ENCODE results near the gene NAB1.
"Not testable (repeated sequence)": the region's sequence is repeated elsewhere in the genome, so short reads cannot be mapped to it uniquely, and the experiment has no call there.

The NAB1 gene, protein sequence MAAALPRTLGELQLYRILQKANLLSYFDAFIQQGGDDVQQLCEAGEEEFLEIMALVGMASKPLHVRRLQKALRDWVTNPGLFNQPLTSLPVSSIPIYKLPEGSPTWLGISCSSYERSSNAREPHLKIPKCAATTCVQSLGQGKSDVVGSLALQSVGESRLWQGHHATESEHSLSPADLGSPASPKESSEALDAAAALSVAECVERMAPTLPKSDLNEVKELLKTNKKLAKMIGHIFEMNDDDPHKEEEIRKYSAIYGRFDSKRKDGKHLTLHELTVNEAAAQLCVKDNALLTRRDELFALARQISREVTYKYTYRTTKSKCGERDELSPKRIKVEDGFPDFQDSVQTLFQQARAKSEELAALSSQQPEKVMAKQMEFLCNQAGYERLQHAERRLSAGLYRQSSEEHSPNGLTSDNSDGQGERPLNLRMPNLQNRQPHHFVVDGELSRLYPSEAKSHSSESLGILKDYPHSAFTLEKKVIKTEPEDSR

GRCh38 chr2:190649035-190649797 lies at the start of gene NAB1:
Gene NAB1, plus strand, starts transcription at chr2:190649083. Its CDS starts 10,094 bp downstream, at chr2:190659177.
- Histone ChIP-seq H3K4me3 (ENCODE audit: low read length) (peak within 1 kb of the TSS; percentile 98), H3K4me1 (ENCODE audit: control insufficient read depth, low read depth, low read length) (peaks cover 8% of the 10 kb centered on the region), H3K36me3 (ENCODE audit: control insufficient read depth, low read depth, low read length) (no peaks in the 10 kb centered on the region), H3K9ac (ENCODE audit: low read length) (peak within 1 kb of the TSS; percentile 74), H3K27ac (ENCODE audit: low read length) (no peak within 1 kb of the TSS), H3K27me3 (ENCODE audit: control insufficient read depth, insufficient read depth, low read length) (peaks cover 37% of the 10 kb centered on the region), H3K9me3 (ENCODE audit: control insufficient read depth, low read depth, low read length) (no peaks in the 10 kb centered on the region)

DNA sequence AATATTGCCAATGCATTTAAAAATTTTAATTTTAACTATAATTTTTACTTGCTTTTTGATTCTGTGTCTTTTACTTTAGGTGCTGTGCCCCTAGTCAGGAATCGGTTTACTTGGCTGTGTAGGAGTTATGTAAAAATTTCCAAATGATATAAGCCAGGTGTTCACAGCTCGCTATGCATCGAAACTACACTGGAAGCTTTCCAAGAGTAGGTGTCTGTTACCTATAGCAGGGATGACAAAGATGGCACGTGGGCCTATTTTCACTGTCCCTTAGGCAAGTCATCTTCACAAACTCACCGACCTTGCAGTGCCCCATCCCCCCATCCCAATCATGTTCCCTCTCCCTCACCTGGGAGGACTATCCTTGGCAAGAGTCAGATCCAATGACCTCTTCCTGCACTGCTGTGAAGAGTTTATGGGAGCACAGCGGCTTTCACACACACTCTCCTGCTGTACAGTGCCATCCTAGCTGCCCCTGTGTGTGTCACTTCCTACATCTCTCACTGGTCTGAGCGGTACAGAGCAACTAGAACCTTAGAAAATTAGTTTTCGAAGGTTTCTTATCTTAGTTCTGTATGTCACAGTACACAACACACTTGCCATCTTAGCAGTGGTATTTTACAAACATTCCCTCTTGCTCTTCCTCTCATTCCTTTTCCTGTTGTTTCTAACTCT lies 49.2 kb upstream of the NAB1 start:
- Histone ChIP-seq H3K4me3 (ENCODE audit: low read length) (no peak overlapping the region), H3K9me3 (ENCODE audit: control insufficient read depth, low read depth, low read length) (no peaks in the 10 kb centered on the region), H3K36me3 (ENCODE audit: control insufficient read depth, low read depth, low read length) (no peaks in the 10 kb centered on the region), H3K4me1 (ENCODE audit: control insufficient read depth, low read depth, low read length) (no peaks in the 10 kb centered on the region), H3K9ac (ENCODE audit: low read length) (no peak overlapping the region), H3K27ac (ENCODE audit: low read length) (no peak overlapping the region), H3K27me3 (ENCODE audit: control insufficient read depth, insufficient read depth, low read length) (no peaks in the 10 kb centered on the region)

DNA sequence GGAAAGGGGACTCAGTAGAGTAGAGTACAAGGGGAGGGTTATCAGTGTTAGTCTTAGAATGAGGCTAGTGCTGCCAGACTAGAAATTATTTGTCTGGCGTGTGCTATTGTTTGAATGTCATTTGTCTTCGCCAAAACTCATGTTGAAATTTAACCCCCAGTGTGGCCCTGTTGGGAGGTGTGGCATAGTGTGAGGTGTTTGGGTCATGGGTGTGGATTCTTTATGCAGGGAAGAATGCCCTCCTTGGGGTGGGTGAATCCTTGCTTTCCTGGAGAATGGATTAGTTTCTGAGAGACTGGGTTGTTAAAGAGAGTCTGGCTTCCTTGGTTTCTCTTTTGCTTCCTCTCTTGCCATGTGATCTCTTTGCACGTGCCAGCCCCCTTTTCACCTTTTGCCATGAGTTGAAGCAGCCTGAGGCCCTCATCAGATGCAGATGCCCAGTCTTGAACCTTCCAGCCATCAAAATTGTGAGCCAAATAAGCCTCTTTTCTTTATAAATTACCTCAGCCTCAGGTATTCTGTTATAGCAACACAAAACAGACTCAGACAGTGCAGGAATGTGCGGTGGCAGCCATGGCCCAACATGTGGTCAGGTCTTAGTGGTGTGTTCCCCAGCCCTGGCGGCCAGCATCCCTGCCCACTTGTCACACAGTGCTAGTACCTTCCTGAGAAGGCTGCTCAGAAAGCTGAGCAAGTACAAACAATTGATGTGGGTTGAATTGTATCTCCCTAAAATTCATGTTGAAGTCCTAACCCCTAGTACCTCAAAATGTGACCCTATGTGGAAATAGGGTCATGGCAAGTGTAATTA lies 48.4 kb upstream of the NAB1 start:
- Histone ChIP-seq H3K4me1 (ENCODE audit: control insufficient read depth, low read depth, low read length) (no peaks in the 10 kb centered on the region), H3K36me3 (ENCODE audit: control insufficient read depth, low read depth, low read length) (no peaks in the 10 kb centered on the region), H3K27me3 (ENCODE audit: control insufficient read depth, insufficient read depth, low read length) (no peaks in the 10 kb centered on the region), H3K4me3 (ENCODE audit: low read length) (no peak overlapping the region), H3K9me3 (ENCODE audit: control insufficient read depth, low read depth, low read length) (no peaks in the 10 kb centered on the region), H3K9ac (ENCODE audit: low read length) (no peak overlapping the region), H3K27ac (ENCODE audit: low read length) (no peak overlapping the region)

DNA sequence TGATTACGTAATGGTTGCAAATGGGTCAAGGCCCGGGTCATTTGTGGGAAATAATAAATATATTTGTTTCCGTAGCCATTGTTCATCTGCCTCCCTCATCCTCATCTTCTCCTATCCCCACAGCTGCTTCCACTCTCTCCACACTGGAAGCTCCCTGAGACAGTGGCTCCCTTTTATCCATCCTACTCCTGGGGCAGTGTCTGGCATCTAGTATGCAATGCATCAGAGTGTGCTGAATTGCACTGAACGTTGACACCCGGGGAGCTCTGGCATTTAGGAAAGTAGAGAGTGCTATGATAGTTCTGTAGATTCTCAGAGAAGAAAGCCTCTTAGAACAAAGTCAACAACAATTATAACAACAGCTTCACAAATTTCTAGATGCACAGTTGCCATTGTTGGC lies 45.5 kb upstream of the NAB1 start:
- H3K9ac ChIP-seq (ENCODE audit: low read length) = no peak overlapping the region
- no peaks in the 10 kb centered on the region for H3K36me3 ChIP-seq (ENCODE audit: control insufficient read depth, low read depth, low read length)
- H3K27ac ChIP-seq (ENCODE audit: low read length) = no peak overlapping the region
- H3K27me3 ChIP-seq (ENCODE audit: control insufficient read depth, insufficient read depth, low read length) = no peaks in the 10 kb centered on the region
- no peaks in the 10 kb centered on the region for H3K4me1 ChIP-seq (ENCODE audit: control insufficient read depth, low read depth, low read length)
- H3K4me3 ChIP-seq (ENCODE audit: low read length) = no peak overlapping the region
- no peaks in the 10 kb centered on the region for H3K9me3 ChIP-seq (ENCODE audit: control insufficient read depth, low read depth, low read length)

- peaks cover 4% of the 10 kb centered on the region for H3K9me3 ChIP-seq (ENCODE audit: control insufficient read depth, low read depth, low read length)
- no peak overlapping the region for H3K27ac ChIP-seq (ENCODE audit: low read length)
- no peaks in the 10 kb centered on the region for H3K27me3 ChIP-seq (ENCODE audit: control insufficient read depth, insufficient read depth, low read length)
- H3K36me3 ChIP-seq (ENCODE audit: control insufficient read depth, low read depth, low read length) = no peaks in the 10 kb centered on the region
- H3K4me3 ChIP-seq (ENCODE audit: low read length) = no peak overlapping the region
- no peak overlapping the region for H3K9ac ChIP-seq (ENCODE audit: low read length)
- no peaks in the 10 kb centered on the region for H3K4me1 ChIP-seq (ENCODE audit: control insufficient read depth, low read depth, low read length)
Observed at GRCh38 chr2:190607014-190607597, 41.8 kb upstream of the NAB1 start.

DNA sequence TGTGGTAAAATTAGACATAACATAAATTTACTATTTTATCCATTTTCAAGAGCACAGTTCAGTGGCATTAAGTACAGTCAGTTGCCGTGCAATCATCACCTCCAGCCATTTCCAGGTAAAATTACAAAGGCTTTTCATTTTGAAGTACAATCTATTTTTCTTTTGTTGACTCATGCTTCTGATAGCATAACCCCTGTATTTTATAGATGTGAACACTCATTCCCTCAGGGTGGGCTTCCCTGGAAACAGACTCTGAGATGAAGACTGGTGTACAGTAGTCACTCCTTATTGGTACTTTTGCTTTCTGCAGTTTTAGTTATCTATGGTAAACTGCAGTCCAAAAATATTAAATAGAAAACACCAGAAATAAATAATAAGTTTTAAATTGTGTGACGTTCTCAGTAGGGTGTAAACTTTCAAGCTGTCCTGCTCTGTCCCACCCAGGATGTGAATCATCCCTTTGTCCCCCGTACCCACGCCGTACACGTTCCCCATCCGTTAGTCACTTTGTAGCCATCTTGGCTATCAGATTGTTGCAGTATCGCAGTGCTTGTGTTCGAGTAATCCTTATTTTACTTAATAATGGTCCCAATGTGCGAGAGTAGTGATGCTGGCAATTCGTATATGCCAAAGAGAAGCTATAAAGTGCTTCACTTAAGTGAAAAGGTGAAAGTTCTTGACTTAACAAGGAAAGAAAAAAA lies 41.1 kb upstream of the NAB1 start:
- Histone ChIP-seq H3K27me3 (ENCODE audit: control insufficient read depth, insufficient read depth, low read length) (no peaks in the 10 kb centered on the region), H3K36me3 (ENCODE audit: control insufficient read depth, low read depth, low read length) (no peaks in the 10 kb centered on the region), H3K9me3 (ENCODE audit: control insufficient read depth, low read depth, low read length) (peaks cover 4% of the 10 kb centered on the region), H3K9ac (ENCODE audit: low read length) (no peak overlapping the region), H3K4me1 (ENCODE audit: control insufficient read depth, low read depth, low read length) (no peaks in the 10 kb centered on the region), H3K27ac (ENCODE audit: low read length) (no peak overlapping the region), H3K4me3 (ENCODE audit: low read length) (no peak overlapping the region)

DNA sequence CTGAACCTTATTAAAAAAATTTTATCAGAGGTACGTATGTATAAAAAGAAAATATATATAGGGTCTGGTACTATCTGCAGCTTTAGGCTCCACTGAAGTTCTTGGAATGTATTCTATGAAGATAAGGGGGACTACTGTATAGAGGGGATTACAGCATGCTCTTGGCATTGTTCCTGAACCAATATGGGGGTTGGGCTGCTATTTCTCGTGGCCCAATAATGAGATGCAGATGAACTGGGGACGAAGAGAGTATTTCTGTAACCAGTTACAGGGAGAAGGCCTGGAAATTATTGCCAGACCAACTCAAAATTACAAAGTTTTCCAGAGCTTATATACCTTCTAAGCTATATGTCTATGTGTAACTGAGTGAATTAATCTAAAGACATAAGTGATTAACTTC lies 40.0 kb upstream of the NAB1 start:
- H3K27me3 ChIP-seq (ENCODE audit: control insufficient read depth, insufficient read depth, low read length); H3K9ac ChIP-seq (ENCODE audit: low read length); H3K4me3 ChIP-seq (ENCODE audit: low read length); H3K27ac ChIP-seq (ENCODE audit: low read length); H3K4me1 ChIP-seq (ENCODE audit: control insufficient read depth, low read depth, low read length); H3K9me3 ChIP-seq (ENCODE audit: control insufficient read depth, low read depth, low read length); H3K36me3 ChIP-seq (ENCODE audit: control insufficient read depth, low read depth, low read length): not testable (repeated sequence)

DNA sequence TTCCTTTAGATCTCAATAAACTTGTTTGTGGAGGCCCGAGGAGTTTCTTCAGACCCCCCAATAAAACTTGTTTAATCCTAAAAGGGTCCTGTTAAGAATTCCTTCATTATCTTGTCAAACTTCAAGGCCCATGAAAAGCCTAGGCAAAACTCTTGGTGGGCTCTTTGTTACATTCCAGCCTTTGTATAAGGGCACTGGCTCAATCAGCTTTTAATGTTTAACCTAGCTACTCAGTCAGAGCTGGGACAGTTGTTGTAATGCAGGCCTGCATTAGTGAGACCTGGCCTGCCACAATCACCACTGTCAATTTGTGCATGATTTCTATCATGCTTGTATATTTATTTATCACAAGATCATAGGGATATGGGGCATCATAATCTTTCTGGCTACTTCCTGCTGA lies 39.5 kb upstream of the NAB1 start:
- not testable (repeated sequence) for H3K4me3 ChIP-seq (ENCODE audit: low read length); H3K9me3 ChIP-seq (ENCODE audit: control insufficient read depth, low read depth, low read length); H3K9ac ChIP-seq (ENCODE audit: low read length); H3K36me3 ChIP-seq (ENCODE audit: control insufficient read depth, low read depth, low read length); H3K4me1 ChIP-seq (ENCODE audit: control insufficient read depth, low read depth, low read length); H3K27me3 ChIP-seq (ENCODE audit: control insufficient read depth, insufficient read depth, low read length); H3K27ac ChIP-seq (ENCODE audit: low read length)

DNA sequence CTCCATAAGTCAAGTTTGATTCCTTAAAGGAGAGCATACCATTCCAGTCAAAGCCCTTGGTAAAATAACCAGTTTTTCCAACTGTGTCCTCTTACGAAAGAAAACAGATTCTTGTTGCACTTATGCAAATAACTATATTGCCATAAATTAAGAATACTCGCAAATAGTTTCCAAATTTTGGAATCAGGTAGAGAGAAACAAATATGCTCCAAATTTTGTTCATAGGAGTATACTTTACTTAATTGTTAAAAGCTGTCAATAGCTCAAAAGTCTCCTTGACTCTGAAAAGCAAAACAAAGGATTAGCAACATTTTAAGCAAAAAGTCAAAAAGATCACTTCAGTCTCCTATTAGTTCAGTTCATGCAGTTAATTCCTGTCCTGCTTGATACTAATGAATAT lies 38.4 kb upstream of the NAB1 start:
- H3K27me3 ChIP-seq (ENCODE audit: control insufficient read depth, insufficient read depth, low read length); H3K4me3 ChIP-seq (ENCODE audit: low read length); H3K36me3 ChIP-seq (ENCODE audit: control insufficient read depth, low read depth, low read length); H3K9ac ChIP-seq (ENCODE audit: low read length); H3K9me3 ChIP-seq (ENCODE audit: control insufficient read depth, low read depth, low read length); H3K27ac ChIP-seq (ENCODE audit: low read length): not testable (repeated sequence)
- peaks cover 10% of the 10 kb centered on the region for H3K4me1 ChIP-seq (ENCODE audit: control insufficient read depth, low read depth, low read length)

DNA sequence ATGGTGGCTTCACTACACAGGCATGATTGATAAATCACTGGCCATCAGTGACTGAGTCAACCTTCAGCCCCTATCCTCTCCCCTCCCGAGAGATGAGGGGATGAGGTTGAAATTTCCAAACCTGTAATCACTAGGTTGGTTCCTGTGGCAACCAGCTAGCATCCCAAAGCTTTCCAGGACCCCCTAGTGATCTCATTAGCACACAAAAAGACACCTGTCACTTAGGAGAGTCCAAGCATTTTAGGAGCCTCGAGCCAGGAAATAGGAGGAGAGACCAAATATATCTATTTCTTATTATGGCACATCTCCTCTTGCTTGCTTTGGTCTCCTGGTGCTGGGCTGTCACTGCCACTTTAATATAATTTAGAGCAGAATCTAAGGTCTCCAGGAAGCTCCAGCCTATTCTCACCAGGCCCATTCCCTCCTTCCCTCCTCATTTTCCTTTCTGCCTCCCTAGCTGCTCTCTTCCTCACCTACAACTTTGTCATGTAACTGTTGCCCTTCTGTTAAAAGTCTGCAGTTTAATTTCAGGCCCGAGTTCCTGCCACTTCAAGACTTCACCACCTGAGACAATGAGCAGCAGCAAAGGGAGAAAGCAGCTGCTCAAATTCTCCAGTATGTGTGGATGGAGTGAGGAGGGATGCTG lies 33.2 kb upstream of the NAB1 start:
- peaks cover 17% of the 10 kb centered on the region for H3K4me1 ChIP-seq (ENCODE audit: control insufficient read depth, low read depth, low read length)
- H3K9ac ChIP-seq (ENCODE audit: low read length) = peak overlapping the region; percentile 35
- no peaks in the 10 kb centered on the region for H3K27me3 ChIP-seq (ENCODE audit: control insufficient read depth, insufficient read depth, low read length)
- H3K36me3 ChIP-seq (ENCODE audit: control insufficient read depth, low read depth, low read length) = no peaks in the 10 kb centered on the region
- peak overlapping the region; percentile 30 for H3K27ac ChIP-seq (ENCODE audit: low read length)
- peak overlapping the region; percentile 2 for H3K4me3 ChIP-seq (ENCODE audit: low read length)
- peaks cover 4% of the 10 kb centered on the region for H3K9me3 ChIP-seq (ENCODE audit: control insufficient read depth, low read depth, low read length)
